ENCODE results near the gene MATK.

DNA sequence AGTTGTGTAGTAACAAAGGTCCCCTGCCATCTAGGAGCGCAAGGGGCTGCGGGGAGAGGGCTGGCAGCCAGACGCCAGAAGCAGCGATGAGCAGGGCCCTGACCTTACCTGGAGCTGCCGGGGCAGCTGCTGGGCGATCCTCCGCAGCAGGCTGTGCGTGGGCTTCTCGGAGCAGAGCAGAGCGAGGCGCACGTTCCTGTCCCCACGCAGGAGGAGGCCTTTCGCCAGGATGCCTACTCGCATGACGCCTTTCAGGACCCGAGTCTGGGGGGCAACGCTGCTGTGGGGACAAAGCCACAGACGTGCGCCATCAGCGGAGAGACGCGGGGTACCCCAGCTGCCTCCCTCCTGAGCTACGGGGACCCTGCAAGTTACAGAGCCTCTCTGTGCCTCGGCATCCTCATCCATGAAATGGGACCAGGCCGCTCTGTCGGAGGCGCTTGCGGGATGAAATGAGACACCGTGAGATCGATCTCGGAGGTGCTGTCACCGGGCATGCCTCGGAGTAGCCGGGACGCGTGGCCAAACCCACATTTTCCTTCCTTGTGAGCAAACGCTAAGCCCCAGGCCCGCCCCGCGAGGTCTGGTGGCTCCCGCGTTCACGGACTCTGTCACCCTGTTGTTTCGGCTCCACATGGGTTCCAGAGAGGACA lies 30.5 kb upstream of the MATK start:
- TF ChIP-seq, protein P1, sequence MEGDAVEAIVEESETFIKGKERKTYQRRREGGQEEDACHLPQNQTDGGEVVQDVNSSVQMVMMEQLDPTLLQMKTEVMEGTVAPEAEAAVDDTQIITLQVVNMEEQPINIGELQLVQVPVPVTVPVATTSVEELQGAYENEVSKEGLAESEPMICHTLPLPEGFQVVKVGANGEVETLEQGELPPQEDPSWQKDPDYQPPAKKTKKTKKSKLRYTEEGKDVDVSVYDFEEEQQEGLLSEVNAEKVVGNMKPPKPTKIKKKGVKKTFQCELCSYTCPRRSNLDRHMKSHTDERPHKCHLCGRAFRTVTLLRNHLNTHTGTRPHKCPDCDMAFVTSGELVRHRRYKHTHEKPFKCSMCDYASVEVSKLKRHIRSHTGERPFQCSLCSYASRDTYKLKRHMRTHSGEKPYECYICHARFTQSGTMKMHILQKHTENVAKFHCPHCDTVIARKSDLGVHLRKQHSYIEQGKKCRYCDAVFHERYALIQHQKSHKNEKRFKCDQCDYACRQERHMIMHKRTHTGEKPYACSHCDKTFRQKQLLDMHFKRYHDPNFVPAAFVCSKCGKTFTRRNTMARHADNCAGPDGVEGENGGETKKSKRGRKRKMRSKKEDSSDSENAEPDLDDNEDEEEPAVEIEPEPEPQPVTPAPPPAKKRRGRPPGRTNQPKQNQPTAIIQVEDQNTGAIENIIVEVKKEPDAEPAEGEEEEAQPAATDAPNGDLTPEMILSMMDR (conservative IDR thresholded peaks at IDR 0.05; ENCODE audit: low read depth, low read length) = no peak
- no peak for TF ChIP-seq EZH2 (IDR thresholded peaks at IDR 0.05; ENCODE audit: low read length, unreplicated experiment)
